MM.1S (cell line): Measurements from ENCODE around the gene GSC.

Experiments
- EZH2phosphoT487 ChIP-seq: fragments of 300-600 bp; sonication (generic); IDR thresholded peaks from 2 replicates; pipeline ENCODE4 v1.6.1; 2018; ENCODE audit warnings: antibody characterized with exemption, low read length
- TF ChIP-seq, protein P1 (sequence below): fragments of 300-600 bp; sonication (generic); IDR thresholded peaks from 2 replicates; pipeline ENCODE4 v1.5.1; 2016; ENCODE audit warnings: antibody characterized with exemption, low read length, mixed read lengths

- TF ChIP-seq, protein P1, sequence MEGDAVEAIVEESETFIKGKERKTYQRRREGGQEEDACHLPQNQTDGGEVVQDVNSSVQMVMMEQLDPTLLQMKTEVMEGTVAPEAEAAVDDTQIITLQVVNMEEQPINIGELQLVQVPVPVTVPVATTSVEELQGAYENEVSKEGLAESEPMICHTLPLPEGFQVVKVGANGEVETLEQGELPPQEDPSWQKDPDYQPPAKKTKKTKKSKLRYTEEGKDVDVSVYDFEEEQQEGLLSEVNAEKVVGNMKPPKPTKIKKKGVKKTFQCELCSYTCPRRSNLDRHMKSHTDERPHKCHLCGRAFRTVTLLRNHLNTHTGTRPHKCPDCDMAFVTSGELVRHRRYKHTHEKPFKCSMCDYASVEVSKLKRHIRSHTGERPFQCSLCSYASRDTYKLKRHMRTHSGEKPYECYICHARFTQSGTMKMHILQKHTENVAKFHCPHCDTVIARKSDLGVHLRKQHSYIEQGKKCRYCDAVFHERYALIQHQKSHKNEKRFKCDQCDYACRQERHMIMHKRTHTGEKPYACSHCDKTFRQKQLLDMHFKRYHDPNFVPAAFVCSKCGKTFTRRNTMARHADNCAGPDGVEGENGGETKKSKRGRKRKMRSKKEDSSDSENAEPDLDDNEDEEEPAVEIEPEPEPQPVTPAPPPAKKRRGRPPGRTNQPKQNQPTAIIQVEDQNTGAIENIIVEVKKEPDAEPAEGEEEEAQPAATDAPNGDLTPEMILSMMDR: no peak
- no peak for TF ChIP-seq EZH2phosphoT487
These were observed 19.5 kb downstream of the GSC start for GRCh38 chr14:94750371-94750770.
